Body of pancreas (tissue), 4 donors: ENCODE measurements around the gene ACSM2B. TPM values are rescaled to one million over a fixed set of nuclear protein-coding genes. Genes with fewer than 3 reads are reported as not detected.

ENCODE experiments used
- ATAC-seq: fragments of 150-250 bp; one replicate; pipeline ENCODE4 v1.9.1; 2016
- DNase-seq, 4 donors: peaks; one replicate each; pipeline ENCODE4 v3.0.0-alpha.2; 2019
- H3K27ac ChIP-seq, 4 donors: fragments of 200-600 bp; sonication (generic); 1 replicate in 3 of 4; 2 replicates in 1 of 4; pipeline versions ENCODE4 v1.5.1 to v1.6.1; 2016 to 2019; ENCODE audit warnings: mild to moderate bottlenecking in 1 of 4, mixed read lengths in 1 of 4, moderate library complexity in 1 of 4
- H3K27me3 ChIP-seq, 2 donors: fragments of 200-600 bp; sonication (generic); one replicate each; pipeline ENCODE4 v1.6.0; 2016; ENCODE audit warnings: mild to moderate bottlenecking in 1 of 2
- H3K36me3 ChIP-seq, 2 donors: fragments of 200-600 bp; sonication (generic); replicated peaks in 1 of 2; 2 replicates each; pipeline ENCODE4 v1.5.1; 2016; ENCODE audit warnings: low read depth in 2 of 2; ENCODE audit not compliant: insufficient read depth in 1 of 2
- H3K4me1 ChIP-seq: fragments of 200-600 bp; sonication (generic); one replicate; pipeline ENCODE4 v1.6.0; 2016
- H3K4me3 ChIP-seq, 2 donors: fragments of 200-600 bp; sonication (generic); 1 replicate in 1 of 2; 2 replicates in 1 of 2; pipeline ENCODE4 v1.5.1; 2016 to 2019
- H3K9me3 ChIP-seq, 3 donors: fragments of 200-600 bp; sonication (generic); 1 replicate in 2 of 3; 2 replicates in 1 of 3; pipeline ENCODE4 v1.5.1; 2016
- POLR2A ChIP-seq, 3 donors: fragments of 450-650 bp; IDR thresholded peaks; one replicate each; pipeline ENCODE4 v1.6.1; 2016; ENCODE audit warnings: antibody characterized with exemption in 3 of 3, mild to moderate bottlenecking in 2 of 3
- WGBS, 2 donors: methylation state at CpG; one replicate each; pipeline ENCODE4 v1.1.5; 2017; 5-methylcytosine and 5-hydroxymethylcytosine counted together
- intact Hi-C: fragments of 100-400 bp; cut with DNase I; formaldehyde crosslinking; loops from one replicate; pipeline ENCODE4 v1.15.1; 2023
- total RNA-seq, 2 donors: library from RNA; depleted of rRNA; stranded (reverse); fragments of >200 nt; gene quantifications; one replicate each; pipeline ENCODE4 v1.1.0, GENCODE V29; 2016
- TF ChIP-seq, protein P1 (sequence below), 7 experiments: fragments of 450-650 bp in 4 of 7; fragments of 200-600 bp in 3 of 7; sonication (generic) in 3 of 7; IDR thresholded peaks; one replicate each; pipeline ENCODE4 v1.5.1; 2016 to 2019; ENCODE audit warnings: antibody characterized with exemption in 7 of 7

The ACSM2B gene
- total RNA-seq, 2 donors from 2014 or later, result 1.3 to 2.3 TPM

DNA sequence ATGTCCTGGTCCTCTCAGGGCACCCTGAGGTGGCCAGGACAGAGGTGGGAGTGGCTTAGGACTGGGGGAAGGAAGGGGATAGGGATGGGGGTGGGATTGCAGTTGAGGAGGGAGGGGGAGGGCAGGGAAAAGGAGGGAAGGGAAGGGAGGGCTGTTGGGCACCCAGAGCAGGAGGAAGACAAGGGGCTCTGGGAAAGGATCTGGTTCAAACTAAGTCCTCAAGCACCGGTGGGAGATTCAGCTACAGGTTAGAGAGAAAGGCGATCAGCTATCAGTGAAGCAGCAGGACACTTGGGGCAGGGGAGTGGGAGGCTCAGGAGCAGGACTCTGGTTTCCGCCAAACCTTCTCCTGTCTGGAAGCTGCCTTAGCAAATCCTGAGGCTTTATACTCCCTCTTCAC, 44.6 kb upstream of the ACSM2B start:
- no peaks in the 10 kb centered on the region for H3K9me3 ChIP-seq
- no peak overlapping the region for H3K27ac ChIP-seq
- no peak for ATAC-seq
- TF ChIP-seq, protein P1, sequence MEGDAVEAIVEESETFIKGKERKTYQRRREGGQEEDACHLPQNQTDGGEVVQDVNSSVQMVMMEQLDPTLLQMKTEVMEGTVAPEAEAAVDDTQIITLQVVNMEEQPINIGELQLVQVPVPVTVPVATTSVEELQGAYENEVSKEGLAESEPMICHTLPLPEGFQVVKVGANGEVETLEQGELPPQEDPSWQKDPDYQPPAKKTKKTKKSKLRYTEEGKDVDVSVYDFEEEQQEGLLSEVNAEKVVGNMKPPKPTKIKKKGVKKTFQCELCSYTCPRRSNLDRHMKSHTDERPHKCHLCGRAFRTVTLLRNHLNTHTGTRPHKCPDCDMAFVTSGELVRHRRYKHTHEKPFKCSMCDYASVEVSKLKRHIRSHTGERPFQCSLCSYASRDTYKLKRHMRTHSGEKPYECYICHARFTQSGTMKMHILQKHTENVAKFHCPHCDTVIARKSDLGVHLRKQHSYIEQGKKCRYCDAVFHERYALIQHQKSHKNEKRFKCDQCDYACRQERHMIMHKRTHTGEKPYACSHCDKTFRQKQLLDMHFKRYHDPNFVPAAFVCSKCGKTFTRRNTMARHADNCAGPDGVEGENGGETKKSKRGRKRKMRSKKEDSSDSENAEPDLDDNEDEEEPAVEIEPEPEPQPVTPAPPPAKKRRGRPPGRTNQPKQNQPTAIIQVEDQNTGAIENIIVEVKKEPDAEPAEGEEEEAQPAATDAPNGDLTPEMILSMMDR (IDR thresholded peaks at IDR 0.05), result no peak
- no peak for TF ChIP-seq POLR2A (IDR thresholded peaks at IDR 0.05)
- 87 to 92% methylated on average over 3 of the region's 3 CpGs for WGBS, 2 donors
- intact Hi-C loops, result loop anchor here (10.0 kb wide), 1 partner anchor 716 kb away; no protein-coding TSS in a partner anchor
- DNase-seq, result no peak
- no peaks in the 10 kb centered on the region for H3K4me1 ChIP-seq
- no peaks in the 10 kb centered on the region for H3K36me3 ChIP-seq
- H3K4me3 ChIP-seq, result no peak overlapping the region
- H3K27me3 ChIP-seq, result no peaks in the 10 kb centered on the region

DNA sequence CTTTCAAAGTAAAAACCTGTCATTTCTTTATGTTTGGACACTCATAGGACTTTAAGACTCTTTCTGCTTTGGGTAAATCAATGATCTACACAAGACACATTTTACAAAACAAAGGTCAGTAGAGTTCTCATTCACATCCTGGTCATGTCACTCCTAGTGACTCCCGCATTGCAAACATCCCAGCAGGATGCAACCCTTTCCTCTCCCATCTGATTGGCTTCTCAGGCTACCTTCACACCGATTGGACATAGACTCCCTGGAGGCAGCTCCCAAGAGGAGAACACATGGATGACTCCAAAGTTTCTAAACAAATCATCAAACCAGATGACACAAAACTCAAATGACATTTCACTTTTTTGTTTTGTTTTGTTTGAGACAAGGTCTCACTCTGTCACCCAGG, 43.8 kb upstream of the ACSM2B start:
- no peaks in the 10 kb centered on the region for H3K36me3 ChIP-seq
- intact Hi-C loops, result loop anchor here (10.0 kb wide), 1 partner anchor 715 kb away; no protein-coding TSS in a partner anchor
- 76 to 81% methylated on average over 2 of the region's 2 CpGs for WGBS, 2 donors
- H3K4me3 ChIP-seq, result no peak overlapping the region
- H3K27me3 ChIP-seq, result no peaks in the 10 kb centered on the region
- no peak for ATAC-seq
- no peak for DNase-seq
- no peaks in the 10 kb centered on the region for H3K9me3 ChIP-seq
- peaks cover 2% of the 10 kb centered on the region for H3K4me1 ChIP-seq
- TF ChIP-seq POLR2A (IDR thresholded peaks at IDR 0.05), result no peak
- TF ChIP-seq, protein P1 (IDR thresholded peaks at IDR 0.05), result no peak
- H3K27ac ChIP-seq, result no peak overlapping the region

DNA sequence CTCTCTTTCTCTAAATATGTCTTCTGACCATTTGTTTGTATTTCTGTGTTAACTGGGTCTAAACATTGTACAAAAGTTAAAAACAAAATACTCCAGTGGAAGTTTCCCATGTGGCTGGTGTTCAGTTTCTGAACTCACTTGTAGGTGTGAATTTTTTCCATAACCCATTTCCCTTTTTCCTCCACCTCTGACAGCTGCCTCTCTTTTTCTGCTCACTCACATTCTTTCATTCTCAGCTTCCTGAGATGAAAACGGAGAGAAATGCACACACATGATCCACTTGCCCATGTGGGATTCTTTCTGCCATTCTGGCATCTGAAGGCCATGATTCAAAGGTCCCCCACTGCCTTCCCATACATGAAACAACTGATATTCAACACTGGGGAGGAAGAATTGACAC, 41.1 kb upstream of the ACSM2B start:
- no peak overlapping the region for H3K27ac ChIP-seq
- no peaks in the 10 kb centered on the region for H3K36me3 ChIP-seq
- intact Hi-C loops, result no loop called here
- TF ChIP-seq POLR2A (IDR thresholded peaks at IDR 0.05), result no peak
- TF ChIP-seq, protein P1 (IDR thresholded peaks at IDR 0.05), result no peak
- peaks cover 30% of the 10 kb centered on the region for H3K4me1 ChIP-seq
- H3K27me3 ChIP-seq, result no peaks in the 10 kb centered on the region
- WGBS, 2 donors, result 63 to 65% methylated on average over 1 of the region's 1 CpG
- ATAC-seq, result no peak
- H3K9me3 ChIP-seq, result no peaks in the 10 kb centered on the region
- no peak for DNase-seq
- no peak overlapping the region for H3K4me3 ChIP-seq

DNA sequence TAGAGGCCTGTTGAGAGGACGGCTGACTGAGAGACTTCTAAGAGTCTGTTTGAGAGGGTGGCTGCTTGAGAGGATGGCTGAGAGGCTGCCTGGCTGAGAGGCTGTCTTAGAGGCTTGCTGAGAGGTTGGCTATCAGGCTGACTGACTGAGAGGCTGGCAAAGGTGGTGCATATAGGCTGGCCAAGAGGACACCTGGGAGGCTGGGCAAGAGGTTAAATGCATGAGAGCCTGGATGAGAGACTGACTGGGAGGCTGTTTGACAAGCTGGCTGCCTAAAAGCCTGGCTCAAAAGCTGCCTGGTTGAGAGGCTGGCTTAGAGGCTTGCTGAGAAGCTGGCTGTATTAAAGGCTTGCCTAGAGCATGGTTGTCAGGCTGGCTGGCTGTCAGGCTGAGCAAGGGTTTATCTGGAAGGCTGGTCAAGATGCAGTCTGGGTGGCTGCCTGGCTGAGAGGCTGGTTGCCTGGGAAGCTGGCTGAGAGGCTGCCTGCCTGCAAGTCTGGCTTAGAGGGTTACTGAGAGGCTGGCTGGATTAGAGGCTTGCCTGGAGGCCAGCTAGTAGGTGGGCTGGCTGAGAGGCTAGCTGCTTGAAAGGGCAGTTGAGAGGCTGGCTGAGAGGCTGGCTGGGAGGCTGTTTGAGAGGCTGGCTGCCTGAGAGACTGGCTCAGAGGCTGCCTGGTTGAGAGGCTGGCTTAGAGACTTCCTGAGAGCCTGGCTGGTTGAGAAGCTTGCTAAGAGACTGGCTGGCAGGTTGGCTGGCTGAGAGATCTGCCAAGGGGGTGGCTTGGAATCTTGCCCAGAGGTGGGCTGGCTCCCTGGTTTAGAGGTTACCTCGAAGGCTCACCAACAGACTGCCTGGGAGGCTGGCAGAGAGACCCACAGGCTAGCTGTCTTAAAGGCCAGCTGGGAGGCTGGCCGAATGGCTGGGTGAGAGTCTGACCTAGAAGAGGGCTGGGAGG, 38.3 kb upstream of the ACSM2B start:
- no peaks in the 10 kb centered on the region for H3K9me3 ChIP-seq
- peaks cover 55% of the 10 kb centered on the region for H3K4me1 ChIP-seq
- no peak overlapping the region for H3K4me3 ChIP-seq
- DNase-seq (peak; percentile 22 to 80 (median 58)), ATAC-seq (no peak)
- H3K27me3 ChIP-seq, result no peaks in the 10 kb centered on the region
- 35 to 37% methylated on average over 2 to 3 of the region's 3 CpGs for WGBS, 2 donors
- TF ChIP-seq POLR2A (IDR thresholded peaks at IDR 0.05), result no peak
- TF ChIP-seq, protein P1 (IDR thresholded peaks at IDR 0.05), result no peak
- no peaks in the 10 kb centered on the region for H3K36me3 ChIP-seq
- H3K27ac ChIP-seq, result peak overlapping the region in 3 of 4 donors; percentile 87 to 96 (median 89)
- intact Hi-C loops, result no loop called here
